DND-41 (cell line): ENCODE data around the gene SP140.

ENCODE experiments used
- ATAC-seq: fragments of 200-7000 bp; cut with Tn5 transposase; 3 replicates; pipeline ENCODE4 v1.9.1; 2021; ENCODE audit warnings: low read depth; ENCODE audit not compliant: insufficient read depth
- DNase-seq: peaks from one replicate; pipeline ENCODE4 v3.0.0-alpha.2; 2020
- H2AFZ ChIP-seq: 2 replicates; pipeline ENCODE4 v1.6.0; 2012; ENCODE audit warnings: low read depth, low read length
- H3K27ac ChIP-seq: 2 replicates; pipeline ENCODE4 v1.5.1; 2012; ENCODE audit warnings: low read length, inconsistent platforms
- H3K27me3 ChIP-seq: fragments of 200-600 bp; sonication (generic); 2 replicates; pipeline ENCODE4 v1.6.0; 2012; ENCODE audit warnings: low read length, mild to moderate bottlenecking, inconsistent platforms; ENCODE audit not compliant: insufficient read depth, poor library complexity
- H3K36me3 ChIP-seq: 2 replicates; pipeline ENCODE4 v1.5.1; 2012; ENCODE audit warnings: low read length, inconsistent platforms; ENCODE audit not compliant: insufficient read depth
- H3K4me1 ChIP-seq: 2 replicates; pipeline ENCODE4 v1.5.1; 2012; ENCODE audit warnings: mild to moderate bottlenecking, low read length; ENCODE audit not compliant: insufficient read depth
- H3K4me2 ChIP-seq: 2 replicates; pipeline ENCODE4 v1.6.0; 2012; ENCODE audit warnings: mild to moderate bottlenecking, moderate library complexity, low read length, inconsistent platforms; ENCODE audit not compliant: insufficient read depth
- H3K4me3 ChIP-seq, 2 experiments: fragments of 200-600 bp in 1 of 2; shearing (Covaris generic) in 1 of 2; 2 replicates each; pipeline ENCODE4 v1.5.1; 2012 to 2016; ENCODE audit warnings: inconsistent platforms in 2 of 2, low read length in 2 of 2, mild to moderate bottlenecking in 2 of 2, low read depth in 1 of 2, moderate library complexity in 1 of 2
- H3K79me2 ChIP-seq: 2 replicates; pipeline ENCODE4 v1.6.0; 2012; ENCODE audit warnings: low read length, inconsistent platforms; ENCODE audit not compliant: insufficient read depth
- H3K9ac ChIP-seq: 2 replicates; pipeline ENCODE4 v1.6.0; 2012; ENCODE audit warnings: low read depth, mild to moderate bottlenecking, inconsistent platforms, low read length, moderate library complexity
- H3K9me3 ChIP-seq: 2 replicates; pipeline ENCODE4 v1.5.1; 2012; ENCODE audit warnings: low read length, moderate library complexity, mild to moderate bottlenecking, inconsistent platforms; ENCODE audit not compliant: insufficient read depth, severe bottlenecking
- H4K20me1 ChIP-seq: 2 replicates; pipeline ENCODE4 v1.6.0; 2012; ENCODE audit warnings: low read length; ENCODE audit not compliant: insufficient read depth
- EZH2 ChIP-seq: IDR thresholded peaks from 3 replicates; pipeline ENCODE4 v1.6.1; 2012; ENCODE audit warnings: borderline replicate concordance, low read depth, mild to moderate bottlenecking, moderate library complexity, low read length, inconsistent platforms; ENCODE audit not compliant: severe bottlenecking
- TF ChIP-seq, protein P1 (sequence below): IDR thresholded peaks from 2 replicates; pipeline ENCODE4 v1.5.1; 2012; ENCODE audit warnings: borderline replicate concordance, low read length, moderate library complexity, mild to moderate bottlenecking; ENCODE audit not compliant: poor library complexity, severe bottlenecking; ENCODE audit errors: extremely low read depth

SP140 gene

DNA sequence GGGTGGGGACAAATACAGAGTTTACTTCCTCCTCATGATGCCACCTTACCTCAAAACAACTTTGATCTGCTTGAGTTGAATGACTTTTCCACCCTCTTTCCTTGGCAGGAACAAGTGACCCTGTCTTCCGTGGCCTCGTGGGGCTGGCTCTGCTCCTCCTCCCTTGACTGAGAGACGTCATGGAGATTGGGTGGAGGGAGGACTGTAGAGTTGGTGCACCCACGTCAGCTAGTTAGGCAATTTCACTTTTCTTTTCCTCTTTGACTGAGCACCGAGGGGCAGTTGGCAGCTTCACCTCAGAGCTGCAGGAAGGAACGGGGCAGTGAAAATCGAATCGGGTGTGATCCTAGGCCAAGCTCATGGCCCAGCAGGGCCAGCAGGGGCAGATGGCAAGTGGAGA is at the start of gene SP140:
Gene SP140 (plus strand): TSS at position 251 of the 400 bp plus-strand sequence. CDS start 109 bp downstream, at position 360.
- Histone ChIP-seq H3K4me2 (no peak within 1 kb of the TSS), H3K9ac (no peak within 1 kb of the TSS), H2AFZ (no peak within 1 kb of the TSS), H3K4me1 (peaks cover 10% of the 10 kb centered on the region), H3K36me3 (no peaks in the 10 kb centered on the region), H4K20me1 (no peaks in the 10 kb centered on the region), H3K27me3 (no peaks in the 10 kb centered on the region), H3K9me3 (peaks cover under 1% of the 10 kb centered on the region), H3K27ac (no peak within 1 kb of the TSS), H3K79me2 (no peaks in the 10 kb centered on the region), H3K4me3 (no peak within 1 kb of the TSS)
- no peak for ATAC-seq
- DNase-seq: no peak
- TF ChIP-seq, protein P1, sequence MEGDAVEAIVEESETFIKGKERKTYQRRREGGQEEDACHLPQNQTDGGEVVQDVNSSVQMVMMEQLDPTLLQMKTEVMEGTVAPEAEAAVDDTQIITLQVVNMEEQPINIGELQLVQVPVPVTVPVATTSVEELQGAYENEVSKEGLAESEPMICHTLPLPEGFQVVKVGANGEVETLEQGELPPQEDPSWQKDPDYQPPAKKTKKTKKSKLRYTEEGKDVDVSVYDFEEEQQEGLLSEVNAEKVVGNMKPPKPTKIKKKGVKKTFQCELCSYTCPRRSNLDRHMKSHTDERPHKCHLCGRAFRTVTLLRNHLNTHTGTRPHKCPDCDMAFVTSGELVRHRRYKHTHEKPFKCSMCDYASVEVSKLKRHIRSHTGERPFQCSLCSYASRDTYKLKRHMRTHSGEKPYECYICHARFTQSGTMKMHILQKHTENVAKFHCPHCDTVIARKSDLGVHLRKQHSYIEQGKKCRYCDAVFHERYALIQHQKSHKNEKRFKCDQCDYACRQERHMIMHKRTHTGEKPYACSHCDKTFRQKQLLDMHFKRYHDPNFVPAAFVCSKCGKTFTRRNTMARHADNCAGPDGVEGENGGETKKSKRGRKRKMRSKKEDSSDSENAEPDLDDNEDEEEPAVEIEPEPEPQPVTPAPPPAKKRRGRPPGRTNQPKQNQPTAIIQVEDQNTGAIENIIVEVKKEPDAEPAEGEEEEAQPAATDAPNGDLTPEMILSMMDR: no peak
- TF ChIP-seq EZH2: no peak

DNA sequence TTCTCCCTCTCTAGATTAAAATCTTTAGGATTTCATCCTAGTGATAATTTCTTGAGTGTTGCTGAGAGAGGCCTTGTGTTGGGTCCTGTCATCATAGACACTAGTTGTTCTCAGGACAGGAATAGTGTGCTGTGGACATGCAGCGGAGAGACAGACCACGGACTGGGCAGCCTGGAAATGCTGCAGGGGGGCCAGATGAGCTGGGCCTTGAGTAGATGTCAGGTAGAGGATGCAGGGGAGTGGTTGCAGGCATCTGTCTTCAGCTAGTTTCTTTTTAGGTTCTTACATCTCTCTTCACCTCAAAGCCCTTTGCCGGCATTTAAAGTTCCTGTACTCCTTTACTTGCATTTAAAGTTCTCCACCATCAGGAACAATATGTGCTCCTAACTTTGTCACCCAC is 48.5 kb upstream of the SP140 start:
- Histone ChIP-seq H3K4me2 (no peak overlapping the region), H3K27ac (no peak overlapping the region), H2AFZ (no peak overlapping the region), H3K4me1 (no peaks in the 10 kb centered on the region), H3K27me3 (no peaks in the 10 kb centered on the region), H3K4me3 (no peak overlapping the region), H3K36me3 (peaks cover 87% of the 10 kb centered on the region), H4K20me1 (no peaks in the 10 kb centered on the region), H3K9me3 (no peaks in the 10 kb centered on the region), H3K79me2 (no peaks in the 10 kb centered on the region), H3K9ac (no peak overlapping the region)
- ATAC-seq (no peak), DNase-seq (no peak)
- TF ChIP-seq, protein P1: no peak
- no peak for TF ChIP-seq EZH2

DNA sequence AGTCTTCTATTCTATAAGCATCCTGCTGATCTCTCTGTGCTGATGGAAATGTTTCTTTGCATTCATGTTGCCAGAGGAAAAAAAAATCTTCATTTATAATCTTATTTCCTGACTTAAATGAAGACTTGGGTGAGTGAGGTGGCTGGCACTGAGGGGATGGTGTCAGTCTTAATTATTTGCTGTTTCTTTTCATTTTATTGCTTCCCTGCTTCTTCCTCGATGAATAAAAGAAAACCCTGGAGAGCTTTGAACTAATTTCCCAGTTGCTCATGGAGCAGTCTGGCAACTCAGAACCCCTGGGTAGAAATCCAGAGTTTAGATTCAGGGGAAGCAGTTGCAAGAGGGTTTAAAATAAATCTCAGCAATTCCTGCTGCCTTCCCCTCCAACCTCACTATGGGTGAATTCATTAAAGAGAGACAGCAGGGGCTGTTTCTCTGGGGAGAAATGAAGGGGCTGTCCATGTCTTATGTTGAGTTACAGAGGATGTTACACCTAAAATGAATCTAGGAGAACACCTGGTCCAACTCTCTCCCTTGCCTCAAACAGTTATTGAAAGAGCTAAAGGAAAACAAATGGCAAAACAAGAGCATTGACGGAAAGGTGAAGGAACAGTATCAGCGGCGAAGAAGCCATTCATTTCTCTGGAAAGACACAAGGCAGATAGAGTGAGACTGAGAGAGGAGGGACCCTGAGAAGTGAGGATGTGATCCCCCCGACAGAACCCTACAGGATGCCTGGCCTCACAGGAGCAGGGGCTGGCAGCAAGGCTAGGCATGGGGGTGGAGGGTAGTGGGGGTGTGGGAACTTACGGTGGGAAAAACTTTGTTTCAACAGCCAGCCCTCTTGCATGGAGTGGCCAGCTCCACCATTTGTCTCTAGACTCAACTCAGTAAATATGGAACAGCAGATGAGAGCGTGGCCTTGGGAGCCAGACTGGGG is 46.7 kb upstream of the SP140 start:
- Histone ChIP-seq H3K9me3 (no peaks in the 10 kb centered on the region), H3K36me3 (peaks cover 83% of the 10 kb centered on the region), H3K4me2 (no peak overlapping the region), H3K27me3 (no peaks in the 10 kb centered on the region), H2AFZ (no peak overlapping the region), H4K20me1 (no peaks in the 10 kb centered on the region), H3K79me2 (no peaks in the 10 kb centered on the region), H3K9ac (no peak overlapping the region), H3K4me1 (no peaks in the 10 kb centered on the region), H3K4me3 (no peak overlapping the region), H3K27ac (no peak overlapping the region)
- DNase-seq (no peak), ATAC-seq (no peak)
- TF ChIP-seq EZH2: no peak
- TF ChIP-seq, protein P1: no peak
